Activated CD8-positive, alpha-beta T cell treated with anti-CD3 and anti-CD28 coated beads, Interleukin-2, amount 10 ng/mL, durations not matched to agents 7 days and 5 days (primary cell): ENCODE measurements around the gene NRSN2. TPM values are rescaled to one million over a fixed set of nuclear protein-coding genes. Genes with fewer than 3 reads are reported as not detected.
"Not testable (repeated sequence)": the region's sequence is repeated elsewhere in the genome, so short reads cannot be mapped to it uniquely, and the experiment has no call there.

ENCODE experiments used
- ATAC-seq: fragments of 150-1000 bp; cut with Tn5 transposase; one replicate; pipeline ENCODE4 v1.10.0; 2021; ENCODE audit warnings: moderate library complexity
- CTCF ChIA-PET: fragments of 350-600 bp; sonication (Branson Sonifier 250); formaldehyde crosslinking; loops from one replicate; lab custom pipeline; 2021; ENCODE audit warnings: antibody characterized with exemption; lab: Charles Lee
- POLR2A ChIA-PET: fragments of 350-600 bp; sonication (Branson Sonifier 250); formaldehyde crosslinking; loops from one replicate; lab custom pipeline; 2021; ENCODE audit warnings: antibody characterized with exemption; lab: Charles Lee
- DNase-seq: peaks from one replicate; pipeline ENCODE4 v3.0.0-alpha.2; 2020
- H3K27ac Mint-ChIP-seq: one replicate; pipeline ENCODE4 v1.8.0; 2021; ENCODE audit warnings: mild to moderate bottlenecking, mixed read lengths
- H3K27me3 Mint-ChIP-seq: one replicate; pipeline ENCODE4 v1.8.0; 2021; ENCODE audit warnings: low read depth, mixed read lengths
- H3K36me3 Mint-ChIP-seq: one replicate; pipeline ENCODE4 v1.8.0; 2021; ENCODE audit warnings: low read depth, mixed read lengths
- H3K4me1 Mint-ChIP-seq: one replicate; pipeline ENCODE4 v1.8.0; 2021; ENCODE audit warnings: low read depth, mixed read lengths
- H3K4me3 Mint-ChIP-seq: one replicate; pipeline ENCODE4 v1.8.0; 2021; ENCODE audit warnings: mild to moderate bottlenecking, mixed read lengths
- H3K9me3 Mint-ChIP-seq: one replicate; pipeline ENCODE4 v1.8.0; 2022; ENCODE audit warnings: mixed read lengths; ENCODE audit not compliant: insufficient read depth
- total RNA-seq, 2 experiments: library from RNA; stranded (reverse); gene quantifications; one replicate each; pipeline ENCODE4 v1.2.3, GENCODE V29; 2021

Gene NRSN2
- total RNA-seq, 2 experiments from 2014 or later: 1.4 to 2.4 TPM

- H3K36me3 Mint-ChIP-seq: no peaks in the 10 kb centered on the region
- no peak for ATAC-seq
- POLR2A ChIA-PET: interaction anchor here (1.3 kb wide), 1 partner anchor 37 kb away, joined by 7 read pairs; the partner anchor contains the start of gene RBCK1
- peak overlapping the region; percentile 46 for H3K27ac Mint-ChIP-seq
- CTCF ChIA-PET: interaction anchor here (1.6 to 2.1 kb wide), 2 partner anchors 13 to 16 kb away, joined by 5 to 6 read pairs; no protein-coding TSS in a partner anchor
- DNase-seq: no peak
- H3K9me3 Mint-ChIP-seq: no peaks in the 10 kb centered on the region
- no peak overlapping the region for H3K4me3 Mint-ChIP-seq
- H3K27me3 Mint-ChIP-seq: no peaks in the 10 kb centered on the region
- peaks cover 57% of the 10 kb centered on the region for H3K4me1 Mint-ChIP-seq
Observed at GRCh38 chr20:370151-370600, 23.3 kb downstream of the NRSN2 start.

DNA sequence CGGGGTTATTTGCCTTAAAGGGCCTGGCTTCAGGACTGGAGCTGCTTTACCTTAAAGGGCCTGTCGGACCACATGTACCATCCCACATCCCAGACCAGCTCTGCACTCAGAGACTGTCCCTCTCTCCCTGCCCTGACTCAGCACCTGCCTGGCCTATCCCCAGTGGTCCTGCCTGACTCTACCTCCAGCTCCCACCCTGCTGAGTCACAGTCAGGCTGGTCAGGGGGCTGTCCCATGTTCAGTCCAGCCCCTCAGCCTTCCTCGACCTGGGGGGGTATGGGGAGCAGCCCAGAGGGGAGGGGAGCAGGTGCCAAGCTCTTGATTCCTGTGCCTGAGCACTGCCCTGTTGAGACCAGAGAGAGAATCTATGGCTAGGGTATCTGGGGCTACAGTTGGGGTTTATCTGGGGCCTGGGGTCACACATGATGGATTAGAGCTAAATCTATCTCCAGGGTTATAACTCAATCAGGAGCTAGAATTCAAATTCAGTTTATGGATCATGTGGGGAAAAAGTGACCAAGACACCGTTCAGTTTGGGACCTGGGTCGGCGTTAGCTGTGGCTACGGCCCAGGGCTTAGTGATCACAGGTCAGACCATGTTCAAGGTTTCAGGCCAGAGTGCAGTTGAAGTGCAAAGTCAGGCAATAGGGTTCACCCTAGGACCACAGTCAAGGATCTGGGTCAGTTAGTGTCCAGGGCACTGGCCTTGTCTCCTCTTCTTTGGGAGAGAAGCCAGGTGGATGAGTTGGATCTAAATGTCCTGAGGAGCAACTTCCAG is 24.3 kb downstream of the NRSN2 start:
- Mint-ChIP-seq H3K36me3 (no peaks in the 10 kb centered on the region), H3K27ac (peak overlapping the region; percentile 51), H3K4me3 (no peak overlapping the region), H3K27me3 (peaks cover 3% of the 10 kb centered on the region), H3K4me1 (peaks cover 47% of the 10 kb centered on the region), H3K9me3 (no peaks in the 10 kb centered on the region)
- ChIA-PET POLR2A (interaction anchor here (0.7 to 1.3 kb wide), 2 partner anchors 9 to 36 kb away, joined by 3 to 7 read pairs; partner anchors contain the start of gene RBCK1), CTCF (interaction anchor here (1.3 to 2.1 kb wide), 4 partner anchors 12 to 60 kb away, joined by 3 to 6 read pairs (median 5); no protein-coding TSS in a partner anchor)
- DNase-seq: no peak
- no peak for ATAC-seq

- Mint-ChIP-seq H3K36me3 (no peaks in the 10 kb centered on the region), H3K27ac (peak overlapping the region; percentile 66), H3K4me1 (peaks cover 42% of the 10 kb centered on the region), H3K27me3 (peaks cover 3% of the 10 kb centered on the region), H3K4me3 (no peak overlapping the region), H3K9me3 (no peaks in the 10 kb centered on the region)
- DNase-seq (no peak), ATAC-seq (peak; percentile 21)
- ChIA-PET CTCF (interaction anchor here (0.7 to 2.1 kb wide), 4 partner anchors 10 to 60 kb away, joined by 3 to 6 read pairs (median 4); no protein-coding TSS in a partner anchor), POLR2A (interaction anchor here (0.7 to 1.3 kb wide), 3 partner anchors 9 to 36 kb away, joined by 3 to 7 read pairs (median 4); partner anchors contain the start of gene RBCK1)
Observed at GRCh38 chr20:371755-372542, 25.0 kb downstream of the NRSN2 start.

GRCh38 chr20:372543-373082 is 25.7 kb downstream of the NRSN2 start:
- H3K36me3 Mint-ChIP-seq, H3K27me3 Mint-ChIP-seq, H3K9me3 Mint-ChIP-seq, H3K4me3 Mint-ChIP-seq, DNase-seq, H3K27ac Mint-ChIP-seq: not testable (repeated sequence)
- POLR2A ChIA-PET: interaction anchor here (1.3 kb wide), 1 partner anchor 10 kb away, joined by 4 read pairs; no protein-coding TSS in a partner anchor
- ATAC-seq: peak; percentile 40
- CTCF ChIA-PET: interaction anchor here (0.7 to 2.1 kb wide), 4 partner anchors 10 to 59 kb away, joined by 3 to 6 read pairs (median 4); no protein-coding TSS in a partner anchor
- peaks cover 37% of the 10 kb centered on the region for H3K4me1 Mint-ChIP-seq

GRCh38 chr20:373171-373890 is 26.4 kb downstream of the NRSN2 start:
- ATAC-seq (no peak), DNase-seq (no peak)
- ChIA-PET CTCF (interaction anchor here (1.8 kb wide), 1 partner anchor 25 kb away, joined by 3 read pairs; no protein-coding TSS in a partner anchor), POLR2A (interaction anchor here (0.8 to 1.3 kb wide), 2 partner anchors 8 to 11 kb away, joined by 3 to 4 read pairs; no protein-coding TSS in a partner anchor)
- Mint-ChIP-seq H3K4me1 (peaks cover 35% of the 10 kb centered on the region), H3K9me3 (no peaks in the 10 kb centered on the region), H3K36me3 (no peaks in the 10 kb centered on the region), H3K27ac (peak overlapping the region; percentile 35), H3K4me3 (no peak overlapping the region), H3K27me3 (peaks cover 5% of the 10 kb centered on the region)

GRCh38 chr20:375265-375889 is 28.5 kb downstream of the NRSN2 start:
- no peak overlapping the region for H3K4me3 Mint-ChIP-seq
- no peaks in the 10 kb centered on the region for H3K9me3 Mint-ChIP-seq
- DNase-seq: no peak
- POLR2A ChIA-PET: no interaction called here
- CTCF ChIA-PET: interaction anchor here (0.6 kb wide), 1 partner anchor 1345 kb away, joined by 3 read pairs; no protein-coding TSS in a partner anchor
- H3K27ac Mint-ChIP-seq: no peak overlapping the region
- H3K27me3 Mint-ChIP-seq: peaks cover 5% of the 10 kb centered on the region
- H3K4me1 Mint-ChIP-seq: peaks cover 33% of the 10 kb centered on the region
- no peak for ATAC-seq
- H3K36me3 Mint-ChIP-seq: no peaks in the 10 kb centered on the region

DNA sequence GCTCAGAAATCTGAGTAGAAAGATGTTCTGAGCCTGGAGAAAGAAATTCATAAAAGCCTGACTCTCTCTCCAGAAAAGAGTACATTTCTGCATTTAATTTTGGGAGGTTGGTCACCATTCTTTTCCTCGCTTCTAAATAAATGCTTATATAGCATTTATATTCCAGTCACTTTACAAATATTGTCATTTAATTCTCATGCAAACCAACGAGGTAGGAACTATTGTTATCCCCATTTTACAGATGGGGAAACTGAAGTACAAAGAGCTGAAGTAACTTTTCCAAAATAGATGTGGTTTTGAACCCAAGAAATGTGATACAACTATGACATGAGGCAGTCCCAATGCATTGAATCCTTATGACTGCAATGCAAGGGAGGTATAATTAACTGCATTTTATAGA is 29.2 kb downstream of the NRSN2 start:
- Mint-ChIP-seq H3K4me1 (peaks cover 31% of the 10 kb centered on the region), H3K27ac (no peak overlapping the region), H3K9me3 (no peaks in the 10 kb centered on the region), H3K27me3 (peaks cover 5% of the 10 kb centered on the region), H3K4me3 (no peak overlapping the region), H3K36me3 (no peaks in the 10 kb centered on the region)
- POLR2A ChIA-PET: no interaction called here
- ATAC-seq: no peak
- DNase-seq: no peak
- CTCF ChIA-PET: no interaction called here

GRCh38 chr20:376750-377149 is 29.8 kb downstream of the NRSN2 start:
- POLR2A ChIA-PET: no interaction called here

GRCh38 chr20:377578-377977 is 30.7 kb downstream of the NRSN2 start:
- H3K9me3 Mint-ChIP-seq, H3K36me3 Mint-ChIP-seq, H3K27ac Mint-ChIP-seq, DNase-seq, ATAC-seq, POLR2A ChIA-PET, H3K4me3 Mint-ChIP-seq, H3K27me3 Mint-ChIP-seq: not testable (repeated sequence)
- CTCF ChIA-PET: interaction anchor here (0.9 to 1.7 kb wide), 3 partner anchors 15 to 30 kb away, joined by 3 to 6 read pairs (median 3); no protein-coding TSS in a partner anchor
- H3K4me1 Mint-ChIP-seq: peaks cover 23% of the 10 kb centered on the region

More at GRCh38 chr20:376750-377149, 29.8 kb downstream of the NRSN2 start:
- H3K4me3 Mint-ChIP-seq: no peak overlapping the region
- peaks cover 25% of the 10 kb centered on the region for H3K4me1 Mint-ChIP-seq
- H3K27me3 Mint-ChIP-seq: peaks cover 5% of the 10 kb centered on the region
- DNase-seq (no peak), ATAC-seq (no peak)
- CTCF ChIA-PET: interaction anchor here (1.4 kb wide), 1 partner anchor 23 kb away, joined by 3 read pairs; no protein-coding TSS in a partner anchor
- no peaks in the 10 kb centered on the region for H3K9me3 Mint-ChIP-seq
- no peak overlapping the region for H3K27ac Mint-ChIP-seq
- no peaks in the 10 kb centered on the region for H3K36me3 Mint-ChIP-seq

- Mint-ChIP-seq H3K27me3 (peaks cover 5% of the 10 kb centered on the region), H3K4me3 (no peak overlapping the region), H3K36me3 (peaks cover 7% of the 10 kb centered on the region), H3K9me3 (no peaks in the 10 kb centered on the region), H3K4me1 (peaks cover 22% of the 10 kb centered on the region), H3K27ac (no peak overlapping the region)
- CTCF ChIA-PET: interaction anchor here (1.7 kb wide), 1 partner anchor 28 kb away, joined by 6 read pairs; no protein-coding TSS in a partner anchor
- POLR2A ChIA-PET: no interaction called here
- ATAC-seq: no peak
- DNase-seq: no peak
Observed at GRCh38 chr20:378961-379336, 32.0 kb downstream of the NRSN2 start.
